ENCODE measurements around the gene FZD8. TPM values are rescaled to one million over a fixed set of nuclear protein-coding genes. Genes with fewer than 3 reads are reported as not detected.

FZD8 gene
- total and polyA plus RNA-seq, 2 experiments from 2014 or later = 0.47 to 8.7 TPM

GRCh38 chr10:35674843-35675242 is 32.7 kb upstream of the FZD8 start:
- ATAC-seq (no peak), DNase-seq (ENCODE audit: low spot score) (no peak)
- Mint-ChIP-seq H3K36me3 (ENCODE audit: low read depth) (no peaks in the 10 kb centered on the region), H3K9me3 (no peaks in the 10 kb centered on the region; the same call in 2 of the 3 replicates), H3K4me3 (no peak overlapping the region), H3K27me3 (ENCODE audit: insufficient read depth, low read depth, poor library complexity) (no peaks in the 10 kb centered on the region), H3K27ac (no peak overlapping the region), H3K4me1 (peaks cover 6% of the 10 kb centered on the region; the same call in 2 of the 3 replicates)
- H3K27ac ChIP-seq (ENCODE audit: low read depth) = no peak overlapping the region
- H3K36me3 ChIP-seq (ENCODE audit: insufficient read depth) = no peaks in the 10 kb centered on the region
- no peaks in the 10 kb centered on the region for H3K79me2 ChIP-seq (replicated peaks; ENCODE audit: insufficient read depth)
- no peaks in the 10 kb centered on the region for H3K27me3 ChIP-seq (ENCODE audit: insufficient read depth)
- no peaks in the 10 kb centered on the region for H3K9me2 ChIP-seq (ENCODE audit: insufficient read depth)
- no peak overlapping the region for H3K4me2 ChIP-seq
- no peak overlapping the region for H3K4me3 ChIP-seq
- no peaks in the 10 kb centered on the region for H3F3A ChIP-seq (replicated peaks; ENCODE audit: low read depth)
- no peaks in the 10 kb centered on the region for H4K20me1 ChIP-seq (replicated peaks; ENCODE audit: insufficient read depth)
- TF ChIP-seq EZH2phosphoT487 (IDR thresholded peaks at IDR 0.05; ENCODE audit: unreplicated experiment) (no peak), POLR2AphosphoS5 (IDR thresholded peaks at IDR 0.05; ENCODE audit: low read depth) (no peak), NANOG (IDR thresholded peaks at IDR 0.05; ENCODE audit: borderline replicate concordance) (no peak), ZNF114 (CRISPR knock-in tag; IDR thresholded peaks at IDR 0.05) (no peak), JUNB (IDR thresholded peaks at IDR 0.05; ENCODE audit: unreplicated experiment) (no peak), STAT1 (IDR thresholded peaks at IDR 0.05; ENCODE audit: unreplicated experiment) (no peak), ETS1 (IDR thresholded peaks at IDR 0.05) (no peak), ZNF462 (CRISPR knock-in tag; IDR thresholded peaks at IDR 0.05) (no peak), CTCF (conservative IDR thresholded peaks at IDR 0.05; ENCODE audit: low read depth in 2 of 2) (no peak), REST (IDR thresholded peaks at IDR 0.05; ENCODE audit: unreplicated experiment) (no peak), ZNF331 (CRISPR knock-in tag; IDR thresholded peaks at IDR 0.05; ENCODE audit: low read depth) (no peak), CREB1 (CRISPR knock-in tag; IDR thresholded peaks at IDR 0.05; ENCODE audit: low read depth) (no peak), EZH2 (IDR thresholded peaks at IDR 0.05; ENCODE audit: low read depth, unreplicated experiment) (no peak)
- 0 out of 2 replicates have a peak overlapping the region, but pooled peaks have one; percentile 59 for H2AFZ ChIP-seq
- no peaks in the 10 kb centered on the region for H3K4me1 ChIP-seq (ENCODE audit: insufficient read depth)

Data from GM23338 (cell line).